HG02610 (cell line): ENCODE measurements around the gene OR52W1.
"Not testable (repeated sequence)": the region's sequence is repeated elsewhere in the genome, so short reads cannot be mapped to it uniquely, and the experiment has no call there.

Experiments used
- ATAC-seq: cut with Tn5 transposase; IDR thresholded peaks from one replicate; pipeline ENCODE4 v1.9.1; 2021; ENCODE audit warnings: mild to moderate bottlenecking, moderate library complexity; ENCODE audit not compliant: unreplicated experiment

Gene OR52W1

GRCh38 chr11:6216501-6216900 lies 17.5 kb downstream of the OR52W1 start:
- ATAC-seq = no peak

DNA sequence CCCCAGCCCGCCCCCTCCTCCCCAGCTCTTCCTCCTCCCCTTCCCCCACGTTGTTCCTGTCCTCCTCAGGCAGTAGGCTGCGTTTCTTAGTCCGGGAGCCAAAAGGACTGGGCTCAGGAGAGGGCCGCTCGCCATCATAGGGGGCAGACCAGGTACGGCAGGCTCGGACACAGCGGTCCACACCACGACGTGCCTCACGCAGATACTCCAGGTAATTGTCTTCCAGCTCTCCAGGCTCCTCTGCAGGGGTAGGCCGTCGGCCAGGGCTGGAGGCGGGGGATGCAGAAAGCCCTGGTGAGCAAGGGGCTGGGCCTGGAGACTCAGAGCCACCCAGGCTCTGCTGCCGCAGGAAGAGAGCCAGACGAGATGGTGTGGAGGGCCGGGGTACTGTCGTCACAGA lies 18.7 kb downstream of the OR52W1 start:
- no peak for ATAC-seq

DNA sequence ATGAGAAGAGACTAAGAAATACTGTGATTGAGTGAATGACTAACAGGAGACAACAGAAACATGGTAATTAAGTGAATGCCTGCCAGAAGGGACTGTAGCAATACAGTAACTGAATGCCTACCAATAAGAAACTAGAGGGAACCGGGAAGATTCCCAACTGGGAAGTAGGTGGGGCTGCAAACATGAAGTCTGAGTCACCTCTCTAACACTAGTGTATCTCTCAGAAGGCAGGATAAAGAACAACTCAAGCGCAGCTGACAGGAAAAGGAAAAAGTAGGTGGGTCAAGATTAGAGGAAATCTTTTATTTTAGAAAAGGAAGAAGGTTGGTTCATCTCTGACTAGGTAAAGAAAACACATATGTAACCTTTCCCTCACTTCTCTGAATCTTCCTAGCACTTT lies 20.3 kb downstream of the OR52W1 start:
- ATAC-seq = no peak

- no peak for ATAC-seq
Observed at GRCh38 chr11:6223854-6224253, 24.8 kb downstream of the OR52W1 start.

GRCh38 chr11:6224421-6224820 lies 25.4 kb downstream of the OR52W1 start:
- ATAC-seq = no peak

DNA sequence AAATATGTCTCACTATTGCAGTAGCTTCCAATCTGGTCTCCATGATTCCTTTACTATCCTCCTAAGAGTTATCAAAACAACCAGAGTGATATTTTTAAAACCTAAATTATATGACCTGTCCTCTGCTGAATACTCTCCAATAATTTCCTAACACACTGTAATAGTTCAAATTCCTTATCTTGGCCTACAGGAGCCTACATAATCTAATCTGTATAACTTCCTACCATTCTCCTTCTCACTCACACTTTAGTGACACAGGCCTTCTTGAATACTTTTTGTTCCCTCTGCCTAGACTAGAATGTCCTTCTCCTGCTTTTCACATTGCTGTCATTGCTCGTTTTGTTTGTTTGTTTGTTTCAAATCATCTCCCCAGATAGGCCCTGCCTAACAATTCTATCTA lies 26.0 kb downstream of the OR52W1 start:
- ATAC-seq = no peak

DNA sequence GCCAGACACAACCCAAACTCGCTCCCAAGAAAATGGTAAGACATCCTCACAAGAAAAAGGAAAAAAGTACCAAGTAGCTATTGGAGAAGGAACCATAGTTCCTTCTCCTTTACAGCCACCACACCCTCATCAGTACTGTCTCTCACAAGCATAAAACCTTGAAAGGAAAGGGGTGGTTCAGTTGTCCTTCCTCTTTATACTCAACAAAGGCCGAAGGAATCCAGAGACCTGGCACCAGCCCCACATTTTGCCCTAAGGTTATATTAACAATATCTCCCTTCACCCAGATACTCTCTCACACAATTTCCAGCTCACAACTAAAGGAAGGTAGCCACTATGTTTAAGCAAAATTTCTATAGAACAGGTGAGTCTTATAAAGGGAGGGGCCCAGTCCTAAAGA lies 26.9 kb downstream of the OR52W1 start:
- no peak for ATAC-seq

- no peak for ATAC-seq
Observed at GRCh38 chr11:6228520-6228919, 29.5 kb downstream of the OR52W1 start.

- ATAC-seq = no peak
Observed at GRCh38 chr11:6229911-6230310, 30.9 kb downstream of the OR52W1 start.

GRCh38 chr11:6232899-6233298 lies 33.9 kb downstream of the OR52W1 start:
- ATAC-seq = no peak

GRCh38 chr11:6233984-6234386 lies 35.0 kb downstream of the OR52W1 start:
- ATAC-seq = no peak

- ATAC-seq = peak; percentile 96
Observed at GRCh38 chr11:6234387-6235107, 35.5 kb downstream of the OR52W1 start, which contains the start of gene FHIP1B. Gene FHIP1B, minus strand, starts transcription at chr11:6234636. Its CDS starts 10,120 bp downstream, at chr11:6224516.

DNA sequence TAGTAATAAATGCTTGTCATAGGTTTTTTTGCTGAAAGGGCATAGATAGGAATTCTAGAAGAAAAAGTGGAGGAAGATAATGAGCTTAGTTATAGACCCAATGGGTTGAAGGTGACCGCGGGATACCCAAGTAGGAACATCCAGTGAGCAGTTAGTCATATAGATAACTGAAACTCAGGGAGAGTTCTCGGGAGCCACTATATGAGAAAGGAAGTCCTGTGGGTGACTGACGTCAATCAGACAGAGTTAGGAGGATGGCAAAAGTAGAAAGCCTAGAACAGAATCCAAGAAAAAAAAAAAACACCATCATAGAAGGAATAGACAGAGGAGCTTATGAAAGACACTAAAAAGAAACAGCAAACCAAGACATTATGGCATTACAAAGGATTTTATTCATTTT lies 38.2 kb downstream of the OR52W1 start:
- no peak for ATAC-seq

GRCh38 chr11:6237761-6238302 lies 38.8 kb downstream of the OR52W1 start:
- ATAC-seq = no peak

GRCh38 chr11:6238902-6239301 lies 39.9 kb downstream of the OR52W1 start, which contains the start of gene CNGA4:
Gene CNGA4, plus strand, starts transcription at chr11:6239089. Its CDS starts 118 bp downstream, at chr11:6239207.
- ATAC-seq = no peak

- ATAC-seq = no peak
Observed at GRCh38 chr11:6240139-6240538, 41.1 kb downstream of the OR52W1 start.

DNA sequence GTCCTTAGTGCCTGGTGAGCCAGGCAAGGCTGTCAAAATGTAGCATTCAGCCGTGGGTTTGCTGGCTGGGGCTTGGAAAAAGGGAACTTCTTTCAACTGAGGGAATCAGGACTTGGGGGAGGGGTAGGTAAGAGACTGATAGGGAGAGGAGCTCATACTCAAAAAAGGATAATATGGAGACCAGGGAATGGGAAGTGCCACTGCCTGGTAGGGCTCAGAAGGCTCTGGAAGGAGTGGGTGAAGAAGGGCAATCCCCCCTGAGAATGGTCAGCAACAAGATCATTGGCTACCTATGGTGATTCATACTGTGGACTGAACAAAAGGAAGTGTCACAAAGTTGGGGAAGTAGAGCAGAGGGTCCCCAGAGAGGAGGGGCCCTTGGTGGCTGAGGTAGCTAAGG lies 41.8 kb downstream of the OR52W1 start:
- ATAC-seq = no peak

- ATAC-seq = no peak
Observed at GRCh38 chr11:6241316-6241715, 42.3 kb downstream of the OR52W1 start.

- ATAC-seq = no peak
Observed at GRCh38 chr11:6245536-6245935, 46.5 kb downstream of the OR52W1 start.

DNA sequence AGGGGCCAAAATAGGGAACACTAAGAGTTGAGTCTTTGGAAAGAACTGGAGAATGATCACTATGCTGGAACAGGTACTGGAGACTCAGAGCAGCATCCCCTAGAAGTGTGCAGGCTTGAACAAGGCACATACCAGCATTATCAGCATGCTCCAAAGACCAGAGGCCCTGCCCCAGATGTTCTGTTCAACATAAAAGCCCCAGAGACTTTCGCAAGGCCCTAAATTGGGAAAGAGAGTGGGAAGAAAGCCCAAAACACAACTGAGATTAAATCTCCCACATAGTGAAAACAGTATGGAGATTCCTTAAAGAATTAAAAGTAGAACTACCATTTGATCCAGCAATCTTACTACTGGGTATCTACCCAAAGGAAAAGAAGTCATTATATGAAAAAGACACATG lies 49.2 kb downstream of the OR52W1 start:
- no peak for ATAC-seq

DNA sequence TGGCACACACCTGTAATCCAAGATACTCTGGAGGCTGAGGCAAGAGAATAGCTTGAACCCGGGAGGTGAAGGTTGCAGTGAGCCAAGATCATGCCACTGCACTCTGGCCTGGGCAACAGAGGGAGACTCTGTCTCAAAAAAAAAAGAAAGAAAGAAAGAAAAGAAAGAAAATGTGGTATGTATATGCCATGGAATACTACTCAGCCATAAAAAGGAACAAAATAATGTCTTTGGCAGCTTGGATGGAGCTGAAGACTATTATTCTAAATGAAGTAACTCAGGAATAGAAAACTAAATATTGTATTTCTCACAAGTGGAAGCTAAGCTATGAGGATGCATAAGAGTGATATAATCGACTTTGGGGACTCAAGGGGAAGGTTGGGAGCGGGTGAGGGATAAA lies 49.9 kb downstream of the OR52W1 start:
- ATAC-seq = not testable (repeated sequence)
